OCI-LY3 (cell line): ENCODE results near the gene ACOT7.

ENCODE experiments used
- H2AFZ ChIP-seq: fragments of 200-600, 300-600 bp; shearing (Covaris generic); 2 replicates; pipeline ENCODE4 v1.6.0; 2014; ENCODE audit warnings: antibody characterized with exemption, low read depth, low read length
- H3K27ac ChIP-seq: fragments of 200-600, 300-600 bp; sonication (generic); 2 replicates; pipeline ENCODE4 v1.5.1; 2014; ENCODE audit warnings: mild to moderate bottlenecking, low read length, moderate library complexity, mixed read lengths
- H3K27me3 ChIP-seq: fragments of 200-600, 300-600 bp; sonication (generic); 2 replicates; pipeline ENCODE4 v1.6.1; 2014; ENCODE audit warnings: low read depth, low read length, mixed read lengths
- H3K36me3 ChIP-seq: fragments of 200-600, 300-600 bp; sonication (generic); replicated peaks from 2 replicates; pipeline ENCODE3; 2014; ENCODE audit warnings: low read depth, low read length, mixed read lengths
- H3K4me1 ChIP-seq: fragments of 300-600, 200-600 bp; sonication (generic); 2 replicates; pipeline ENCODE4 v1.6.1; 2014; ENCODE audit warnings: low read length, mixed read lengths
- H3K4me2 ChIP-seq: fragments of 200-600, 300-600 bp; sonication (generic); 2 replicates; pipeline ENCODE4 v1.6.1; 2014; ENCODE audit warnings: low read length, mixed read lengths
- H3K4me3 ChIP-seq: fragments of 300-600, 200-600 bp; sonication (generic); 2 replicates; pipeline ENCODE4 v1.5.1; 2014; ENCODE audit warnings: antibody characterized with exemption, mild to moderate bottlenecking, low read length, moderate library complexity
- H3K79me2 ChIP-seq: fragments of 300-600, 200-600 bp; shearing (Covaris generic); 2 replicates; pipeline ENCODE4 v1.6.1; 2014; ENCODE audit warnings: mild to moderate bottlenecking, low read length, mixed read lengths
- H3K9ac ChIP-seq: fragments of 300-600, 200-600 bp; shearing (Covaris generic); 2 replicates; pipeline ENCODE4 v1.6.0; 2014; ENCODE audit warnings: mild to moderate bottlenecking, low read length, moderate library complexity
- H3K9me3 ChIP-seq: fragments of 200-600, 300-600 bp; shearing (Covaris generic); 2 replicates; pipeline ENCODE4 v1.6.1; 2014; ENCODE audit warnings: low read length, mixed read lengths; ENCODE audit not compliant: insufficient read depth
- H4K20me1 ChIP-seq: fragments of 200-600, 300-600 bp; sonication (generic); 2 replicates; pipeline ENCODE4 v1.6.1; 2016; ENCODE audit warnings: low read length, mixed read lengths; ENCODE audit not compliant: insufficient read depth
- CTCF ChIP-seq: fragments of 200-600, 300-600 bp; sonication (generic); IDR thresholded peaks from 2 replicates; pipeline ENCODE4 v1.5.1; 2014; ENCODE audit warnings: antibody characterized with exemption, low read length, low read depth
- EZH2phosphoT487 ChIP-seq: fragments of 200-600 bp; shearing (Covaris generic); IDR thresholded peaks from 2 replicates; pipeline ENCODE4 v1.6.1; 2018; ENCODE audit warnings: antibody characterized with exemption, mixed run types, low read depth

ACOT7 gene

GRCh38 chr1:6257541-6258069 is 136.0 kb downstream of the ACOT7 start:
- Histone ChIP-seq H4K20me1 (no peaks in the 10 kb centered on the region; the same call in 1 of the 2 replicates), H3K79me2 (no peaks in the 10 kb centered on the region), H3K36me3 (no peaks in the 10 kb centered on the region), H2AFZ (no peak overlapping the region), H3K27ac (no peak overlapping the region), H3K27me3 (no peaks in the 10 kb centered on the region), H3K9ac (no peak overlapping the region), H3K4me3 (no peak overlapping the region), H3K4me2 (no peak overlapping the region), H3K9me3 (no peaks in the 10 kb centered on the region), H3K4me1 (no peaks in the 10 kb centered on the region)
- TF ChIP-seq EZH2phosphoT487 (no peak), CTCF (no peak)

- no peak overlapping the region for H3K4me2 ChIP-seq
- H4K20me1 ChIP-seq, result no peaks in the 10 kb centered on the region; the same call in 1 of the 2 replicates
- no peak overlapping the region for H3K4me3 ChIP-seq
- H3K4me1 ChIP-seq, result no peaks in the 10 kb centered on the region
- no peaks in the 10 kb centered on the region for H3K27me3 ChIP-seq
- H3K36me3 ChIP-seq, result no peaks in the 10 kb centered on the region
- no peaks in the 10 kb centered on the region for H3K9me3 ChIP-seq
- H3K9ac ChIP-seq, result no peak overlapping the region
- H3K27ac ChIP-seq, result no peak overlapping the region
- no peaks in the 10 kb centered on the region for H3K79me2 ChIP-seq
- TF ChIP-seq CTCF, result no peak
- no peak for TF ChIP-seq EZH2phosphoT487
- no peak overlapping the region for H2AFZ ChIP-seq
Observed at GRCh38 chr1:6256645-6257044, 136.9 kb downstream of the ACOT7 start.

GRCh38 chr1:6254691-6255090 is 138.9 kb downstream of the ACOT7 start:
- H3K4me3 ChIP-seq, result no peak overlapping the region
- H3K9me3 ChIP-seq, result no peaks in the 10 kb centered on the region
- H3K4me2 ChIP-seq, result no peak overlapping the region
- H3K27me3 ChIP-seq, result no peaks in the 10 kb centered on the region
- H3K79me2 ChIP-seq, result no peaks in the 10 kb centered on the region
- no peaks in the 10 kb centered on the region; the same call in 1 of the 2 replicates for H4K20me1 ChIP-seq
- no peaks in the 10 kb centered on the region for H3K36me3 ChIP-seq
- H2AFZ ChIP-seq, result no peak overlapping the region
- TF ChIP-seq EZH2phosphoT487 (no peak), CTCF (no peak)
- no peak overlapping the region for H3K9ac ChIP-seq
- H3K27ac ChIP-seq, result no peak overlapping the region
- no peaks in the 10 kb centered on the region for H3K4me1 ChIP-seq

- TF ChIP-seq CTCF (no peak), EZH2phosphoT487 (no peak)
- no peaks in the 10 kb centered on the region for H3K79me2 ChIP-seq
- no peaks in the 10 kb centered on the region for H3K4me1 ChIP-seq
- H3K4me3 ChIP-seq, result no peak overlapping the region
- H3K4me2 ChIP-seq, result no peak overlapping the region
- H3K9me3 ChIP-seq, result no peaks in the 10 kb centered on the region
- H3K36me3 ChIP-seq, result no peaks in the 10 kb centered on the region
- H2AFZ ChIP-seq, result no peak overlapping the region
- no peaks in the 10 kb centered on the region for H4K20me1 ChIP-seq
- H3K27me3 ChIP-seq, result no peaks in the 10 kb centered on the region
- no peak overlapping the region for H3K27ac ChIP-seq
- no peak overlapping the region for H3K9ac ChIP-seq
Observed at GRCh38 chr1:6253380-6253779, 140.2 kb downstream of the ACOT7 start.
